HG03575 (cell line): ENCODE results near the gene DUS1L.
A peak's percentile ranks its signal among the peaks of the same experiment; 100 is the strongest.

Source experiments
- ATAC-seq: cut with Tn5 transposase; IDR thresholded peaks from one replicate; pipeline ENCODE4 v1.9.1; 2021; ENCODE audit not compliant: unreplicated experiment, insufficient number of reproducible peaks, low FRiP score; ENCODE audit errors: extremely low read depth

The DUS1L gene

GRCh38 chr17:82101767-82102679, 36.4 kb upstream of the DUS1L start:
- no peak for ATAC-seq

GRCh38 chr17:82101301-82101715, 35.7 kb upstream of the DUS1L start:
- no peak for ATAC-seq

- no peak for ATAC-seq
Observed at GRCh38 chr17:82100502-82101298, 35.1 kb upstream of the DUS1L start.

GRCh38 chr17:82098939-82099763, 33.5 kb upstream of the DUS1L start:
- peak; percentile 7 for ATAC-seq

GRCh38 chr17:82098169-82098938, 32.8 kb upstream of the DUS1L start, which contains the start of gene FASN:
Gene FASN, minus strand, starts transcription at chr17:82098236. Its CDS starts 1,791 bp downstream, at chr17:82096445.
- ATAC-seq: peak; percentile 31

DNA sequence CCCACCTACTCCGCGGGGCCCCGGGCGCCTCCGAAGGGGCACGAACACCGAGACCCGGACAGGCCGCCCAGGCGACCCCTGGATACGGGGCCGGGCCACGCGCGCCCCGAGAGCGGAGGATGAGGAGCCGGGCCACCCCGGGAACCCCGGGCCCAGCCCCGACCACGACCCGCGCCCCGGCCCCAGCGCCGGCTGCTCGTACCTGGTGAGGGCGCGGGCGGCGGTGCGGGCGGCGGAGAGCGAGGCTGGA, 32.2 kb upstream of the DUS1L start:
- no peak for ATAC-seq

- no peak for ATAC-seq
Observed at GRCh38 chr17:82097184-82097918, 31.7 kb upstream of the DUS1L start.

DNA sequence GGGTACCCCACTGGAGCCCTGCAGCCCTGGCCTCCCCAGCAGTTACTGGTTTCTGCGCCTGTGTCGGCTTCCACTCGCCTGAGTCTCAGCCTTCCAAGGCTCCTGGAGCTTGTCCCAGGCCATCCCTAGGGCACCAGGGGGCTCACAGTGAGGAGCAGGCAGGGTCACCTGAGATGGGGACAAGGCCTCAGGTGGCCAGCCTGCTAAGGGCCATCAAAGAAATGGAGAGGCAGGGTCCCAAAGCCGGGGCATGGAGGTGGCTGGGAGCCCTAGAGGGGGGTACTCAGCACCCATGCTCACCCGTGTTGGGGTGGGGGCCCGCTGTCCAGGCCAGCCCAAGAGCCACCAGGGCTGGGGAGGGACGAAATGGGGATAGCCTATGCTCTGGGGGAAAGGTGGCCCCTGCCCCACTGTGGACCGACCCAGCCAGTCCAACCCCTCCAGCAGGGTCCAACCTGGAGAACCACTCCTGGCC, 31.1 kb upstream of the DUS1L start:
- no peak for ATAC-seq

GRCh38 chr17:82095777-82096708, 30.4 kb upstream of the DUS1L start:
- ATAC-seq: no peak

DNA sequence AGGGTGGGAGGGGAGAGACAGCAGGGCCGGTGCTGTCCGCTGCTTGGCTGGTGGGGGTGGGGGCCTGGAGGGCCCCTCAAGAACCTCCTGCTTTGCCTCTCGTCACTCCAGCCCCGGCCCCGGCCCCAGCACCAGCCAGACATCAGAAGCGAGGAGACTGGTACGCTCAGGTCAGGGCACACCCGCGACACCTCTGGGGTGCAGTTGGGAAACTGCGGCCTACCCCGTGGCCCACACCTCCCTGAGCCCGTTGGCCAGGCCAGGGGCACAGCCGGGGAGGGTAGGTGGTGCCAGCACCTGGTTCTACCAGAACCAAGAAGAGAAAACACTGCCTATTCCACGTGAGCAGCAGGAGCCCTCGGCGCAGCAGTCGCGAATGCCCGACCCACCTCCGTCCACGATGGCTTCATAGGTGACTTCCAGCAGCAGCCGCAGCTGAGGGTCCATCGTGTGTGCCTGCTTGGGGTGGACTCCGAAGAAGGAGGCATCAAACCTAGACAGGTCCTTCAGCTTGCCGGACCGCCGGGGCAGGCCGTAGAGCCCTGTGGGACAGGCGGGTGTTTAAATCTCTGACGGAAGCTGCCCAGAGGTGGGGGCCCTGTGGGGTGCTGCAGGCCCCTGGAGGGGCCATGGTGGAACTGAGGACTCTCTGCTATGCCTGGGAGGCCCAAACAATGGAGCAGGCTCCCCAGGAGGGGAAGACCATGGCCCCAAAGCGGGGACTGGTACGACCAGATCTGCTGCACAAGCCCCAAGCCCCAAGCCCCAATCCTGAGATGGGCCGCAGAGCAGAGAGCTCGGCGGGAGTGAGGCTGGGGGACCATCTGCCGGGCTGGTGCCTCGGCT, 29.6 kb upstream of the DUS1L start:
- ATAC-seq: no peak

GRCh38 chr17:82092995-82093751, 27.6 kb upstream of the DUS1L start:
- ATAC-seq: no peak

- no peak for ATAC-seq
Observed at GRCh38 chr17:82092628-82092994, 27.0 kb upstream of the DUS1L start.

GRCh38 chr17:82092094-82092586, 26.5 kb upstream of the DUS1L start:
- no peak for ATAC-seq

DNA sequence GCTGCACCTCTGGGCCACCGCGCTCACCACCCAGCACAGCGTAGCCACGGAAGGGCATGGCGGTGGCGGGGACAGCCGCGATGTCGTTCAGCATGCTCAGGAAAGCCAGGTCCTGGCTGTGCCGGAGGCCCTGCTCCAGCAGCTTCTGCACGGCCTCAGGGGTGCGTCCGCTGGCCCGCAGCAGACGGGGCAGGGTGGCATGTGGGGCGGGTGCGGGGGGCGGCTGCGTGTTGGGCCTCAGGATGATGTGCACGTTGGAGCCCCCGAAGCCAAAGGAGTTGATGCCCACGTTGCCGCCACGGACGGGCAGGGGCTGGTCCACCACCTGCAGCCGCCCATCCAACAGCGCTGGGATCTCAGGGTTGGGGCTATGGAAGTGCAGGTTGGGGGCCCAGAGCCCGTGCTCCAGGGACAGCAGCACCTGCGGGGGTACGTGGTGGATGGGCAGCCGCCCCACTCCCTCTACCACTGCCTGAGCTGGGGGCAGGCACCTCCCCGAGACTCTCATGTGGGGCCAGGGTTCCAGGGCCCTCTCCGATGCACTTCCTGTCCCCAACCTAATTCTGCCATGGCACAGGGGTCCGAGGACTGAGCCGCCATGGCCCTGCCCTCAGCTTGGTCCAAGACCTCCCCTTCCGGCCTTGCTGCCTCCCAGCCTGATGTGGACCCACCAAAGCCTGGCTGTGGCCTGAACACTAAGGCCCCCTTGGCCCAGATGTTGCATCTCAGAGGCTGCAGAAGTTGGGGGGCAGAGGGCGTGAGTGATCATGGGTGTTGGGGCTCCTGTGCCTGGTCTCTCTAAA, 25.9 kb upstream of the DUS1L start:
- no peak for ATAC-seq
